ENCODE measurements around the gene PLEKHA5.
"Not testable (repeated sequence)": the region's sequence is repeated elsewhere in the genome, so short reads cannot be mapped to it uniquely, and the experiment has no call there.

PLEKHA5 gene

GRCh38 chr12:19388131-19388549 is 258.6 kb downstream of the PLEKHA5 start:
- no peaks in the 10 kb centered on the region for H3K4me1 ChIP-seq (ENCODE audit: control insufficient read depth, insufficient read depth, low read length)
- no peaks in the 10 kb centered on the region for H3K27me3 ChIP-seq (ENCODE audit: control insufficient read depth, insufficient read depth, low read length)
- H3K4me3 ChIP-seq (ENCODE audit: low read depth, low read length) = no peak overlapping the region
- H3K36me3 ChIP-seq (ENCODE audit: control insufficient read depth, insufficient read depth, low read length) = no peaks in the 10 kb centered on the region
- no peak overlapping the region for H3K9ac ChIP-seq (ENCODE audit: low read depth, low read length)
- H3K9me3 ChIP-seq (ENCODE audit: control insufficient read depth, insufficient read depth, low read length) = no peaks in the 10 kb centered on the region
- no peak overlapping the region for H3K27ac ChIP-seq (ENCODE audit: low read depth, low read length)

GRCh38 chr12:19390051-19390598 is 260.6 kb downstream of the PLEKHA5 start:
- Histone ChIP-seq H3K9me3 (ENCODE audit: control insufficient read depth, insufficient read depth, low read length) (no peaks in the 10 kb centered on the region), H3K27me3 (ENCODE audit: control insufficient read depth, insufficient read depth, low read length) (no peaks in the 10 kb centered on the region), H3K36me3 (ENCODE audit: control insufficient read depth, insufficient read depth, low read length) (no peaks in the 10 kb centered on the region), H3K27ac (ENCODE audit: low read depth, low read length) (no peak overlapping the region), H3K4me3 (ENCODE audit: low read depth, low read length) (no peak overlapping the region), H3K4me1 (ENCODE audit: control insufficient read depth, insufficient read depth, low read length) (no peaks in the 10 kb centered on the region), H3K9ac (ENCODE audit: low read depth, low read length) (no peak overlapping the region)

DNA sequence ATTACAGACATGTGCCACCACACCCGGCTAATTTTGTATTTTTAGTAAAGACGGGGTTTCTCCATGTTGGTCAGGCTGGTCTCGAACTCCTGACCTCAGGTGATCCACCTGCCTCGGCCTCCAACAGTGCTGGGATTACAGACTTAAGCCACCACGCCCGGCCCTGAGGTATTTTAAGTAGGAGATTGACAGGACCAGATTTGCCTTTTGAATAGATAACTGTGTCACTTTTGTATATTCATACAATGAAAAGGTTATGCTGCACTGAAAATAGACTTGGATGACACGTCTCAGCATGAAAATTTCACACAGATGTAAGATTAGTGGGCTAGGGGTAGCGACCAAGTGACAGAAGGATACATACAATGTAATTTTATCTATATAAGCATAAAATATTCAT is 263.1 kb downstream of the PLEKHA5 start:
- H3K27ac ChIP-seq (ENCODE audit: low read depth, low read length); H3K9me3 ChIP-seq (ENCODE audit: control insufficient read depth, insufficient read depth, low read length); H3K4me1 ChIP-seq (ENCODE audit: control insufficient read depth, insufficient read depth, low read length); H3K4me3 ChIP-seq (ENCODE audit: low read depth, low read length); H3K9ac ChIP-seq (ENCODE audit: low read depth, low read length); H3K27me3 ChIP-seq (ENCODE audit: control insufficient read depth, insufficient read depth, low read length); H3K36me3 ChIP-seq (ENCODE audit: control insufficient read depth, insufficient read depth, low read length): not testable (repeated sequence)

DNA sequence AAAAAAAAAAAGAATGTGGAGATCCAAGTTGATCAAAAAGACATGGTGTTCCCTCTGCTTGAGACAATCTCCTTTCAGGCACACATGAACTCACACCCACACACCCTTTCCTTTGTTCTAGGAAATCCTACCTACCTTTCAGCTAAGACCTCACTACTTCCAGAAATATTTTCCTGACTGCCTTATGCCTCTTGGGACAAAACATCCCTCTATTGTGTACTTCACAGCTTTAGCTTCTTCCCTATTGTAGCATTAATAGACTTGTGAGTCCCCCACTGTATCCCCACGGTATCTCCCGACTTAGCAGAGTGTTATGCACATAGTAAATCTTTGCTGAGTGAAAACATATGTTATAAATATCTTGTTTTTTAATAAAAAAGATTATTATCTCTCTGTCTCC is 264.9 kb downstream of the PLEKHA5 start:
- no peaks in the 10 kb centered on the region for H3K9me3 ChIP-seq (ENCODE audit: control insufficient read depth, insufficient read depth, low read length)
- no peaks in the 10 kb centered on the region for H3K27me3 ChIP-seq (ENCODE audit: control insufficient read depth, insufficient read depth, low read length)
- H3K27ac ChIP-seq (ENCODE audit: low read depth, low read length) = no peak overlapping the region
- H3K36me3 ChIP-seq (ENCODE audit: control insufficient read depth, insufficient read depth, low read length) = no peaks in the 10 kb centered on the region
- H3K9ac ChIP-seq (ENCODE audit: low read depth, low read length) = no peak overlapping the region
- no peaks in the 10 kb centered on the region for H3K4me1 ChIP-seq (ENCODE audit: control insufficient read depth, insufficient read depth, low read length)
- no peak overlapping the region for H3K4me3 ChIP-seq (ENCODE audit: low read depth, low read length)

GRCh38 chr12:19397534-19397933 is 268.0 kb downstream of the PLEKHA5 start:
- H3K27ac ChIP-seq (ENCODE audit: low read depth, low read length) = no peak overlapping the region

DNA sequence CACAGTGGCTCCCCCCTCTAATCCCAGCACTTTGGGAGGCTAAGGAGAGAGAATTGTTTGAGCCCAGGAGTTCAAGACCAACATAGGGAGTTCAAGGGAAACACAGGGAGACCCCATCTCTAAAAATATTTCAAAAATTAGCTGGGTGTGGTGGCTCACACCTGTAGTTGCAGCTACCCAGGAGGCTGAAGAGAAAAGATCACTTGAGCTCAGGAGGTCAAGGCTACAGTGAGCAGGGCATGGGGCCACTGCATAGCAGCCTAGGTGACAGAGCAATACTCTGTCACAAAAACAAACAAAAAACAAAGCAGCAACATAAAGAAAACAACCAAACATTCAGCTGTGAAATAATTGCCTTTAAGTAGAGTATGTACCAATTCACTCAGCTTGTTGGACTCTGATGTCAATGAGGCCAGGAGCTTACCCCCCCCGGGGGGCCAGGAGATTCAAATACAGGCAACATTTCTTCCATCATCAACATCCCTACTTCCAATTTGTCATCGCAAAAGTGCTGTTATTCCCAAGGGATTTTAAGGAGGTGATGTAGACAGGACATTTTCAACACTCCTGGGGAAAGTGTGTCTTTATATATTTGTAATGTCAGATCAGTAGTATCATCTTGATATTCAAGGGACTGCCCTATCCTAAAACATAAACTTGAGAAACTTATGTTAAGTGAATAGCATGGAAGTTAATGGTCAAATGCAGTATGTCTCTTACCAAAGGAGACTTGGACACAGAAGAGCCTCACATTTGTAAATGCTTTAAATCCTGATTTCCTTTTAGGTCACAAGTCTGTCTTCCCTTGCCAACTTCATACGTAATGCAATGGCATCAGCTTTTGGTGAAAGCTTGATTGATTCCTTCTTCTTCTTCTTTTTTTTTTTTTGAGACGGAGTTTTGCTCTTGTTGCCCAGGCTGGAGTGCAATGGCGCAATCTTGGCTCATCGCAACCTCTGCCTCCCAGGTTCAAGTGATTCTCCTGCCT is 269.1 kb downstream of the PLEKHA5 start:
- Histone ChIP-seq H3K9ac (ENCODE audit: low read depth, low read length) (no peak overlapping the region), H3K9me3 (ENCODE audit: control insufficient read depth, insufficient read depth, low read length) (no peaks in the 10 kb centered on the region), H3K27ac (ENCODE audit: low read depth, low read length) (no peak overlapping the region), H3K4me3 (ENCODE audit: low read depth, low read length) (no peak overlapping the region), H3K27me3 (ENCODE audit: control insufficient read depth, insufficient read depth, low read length) (no peaks in the 10 kb centered on the region), H3K36me3 (ENCODE audit: control insufficient read depth, insufficient read depth, low read length) (no peaks in the 10 kb centered on the region), H3K4me1 (ENCODE audit: control insufficient read depth, insufficient read depth, low read length) (no peaks in the 10 kb centered on the region)

More at GRCh38 chr12:19397534-19397933, 268.0 kb downstream of the PLEKHA5 start:
- H3K4me1 ChIP-seq (ENCODE audit: control insufficient read depth, insufficient read depth, low read length) = no peaks in the 10 kb centered on the region
- H3K4me3 ChIP-seq (ENCODE audit: low read depth, low read length) = no peak overlapping the region
- no peaks in the 10 kb centered on the region for H3K9me3 ChIP-seq (ENCODE audit: control insufficient read depth, insufficient read depth, low read length)
- no peaks in the 10 kb centered on the region for H3K36me3 ChIP-seq (ENCODE audit: control insufficient read depth, insufficient read depth, low read length)
- H3K27me3 ChIP-seq (ENCODE audit: control insufficient read depth, insufficient read depth, low read length) = no peaks in the 10 kb centered on the region
- H3K9ac ChIP-seq (ENCODE audit: low read depth, low read length) = no peak overlapping the region

- H3K4me3 ChIP-seq (ENCODE audit: low read depth, low read length); H3K9ac ChIP-seq (ENCODE audit: low read depth, low read length); H3K36me3 ChIP-seq (ENCODE audit: control insufficient read depth, insufficient read depth, low read length); H3K27ac ChIP-seq (ENCODE audit: low read depth, low read length); H3K4me1 ChIP-seq (ENCODE audit: control insufficient read depth, insufficient read depth, low read length); H3K27me3 ChIP-seq (ENCODE audit: control insufficient read depth, insufficient read depth, low read length); H3K9me3 ChIP-seq (ENCODE audit: control insufficient read depth, insufficient read depth, low read length): not testable (repeated sequence)
Measured at GRCh38 chr12:19400649-19401285, 271.2 kb downstream of the PLEKHA5 start.

GRCh38 chr12:19402211-19402610 is 272.7 kb downstream of the PLEKHA5 start:
- no peak overlapping the region for H3K9ac ChIP-seq (ENCODE audit: low read depth, low read length)
- H3K4me3 ChIP-seq (ENCODE audit: low read depth, low read length) = no peak overlapping the region
- no peaks in the 10 kb centered on the region for H3K4me1 ChIP-seq (ENCODE audit: control insufficient read depth, insufficient read depth, low read length)
- H3K36me3 ChIP-seq (ENCODE audit: control insufficient read depth, insufficient read depth, low read length) = no peaks in the 10 kb centered on the region
- H3K9me3 ChIP-seq (ENCODE audit: control insufficient read depth, insufficient read depth, low read length) = no peaks in the 10 kb centered on the region
- no peak overlapping the region for H3K27ac ChIP-seq (ENCODE audit: low read depth, low read length)
- no peaks in the 10 kb centered on the region for H3K27me3 ChIP-seq (ENCODE audit: control insufficient read depth, insufficient read depth, low read length)

DNA sequence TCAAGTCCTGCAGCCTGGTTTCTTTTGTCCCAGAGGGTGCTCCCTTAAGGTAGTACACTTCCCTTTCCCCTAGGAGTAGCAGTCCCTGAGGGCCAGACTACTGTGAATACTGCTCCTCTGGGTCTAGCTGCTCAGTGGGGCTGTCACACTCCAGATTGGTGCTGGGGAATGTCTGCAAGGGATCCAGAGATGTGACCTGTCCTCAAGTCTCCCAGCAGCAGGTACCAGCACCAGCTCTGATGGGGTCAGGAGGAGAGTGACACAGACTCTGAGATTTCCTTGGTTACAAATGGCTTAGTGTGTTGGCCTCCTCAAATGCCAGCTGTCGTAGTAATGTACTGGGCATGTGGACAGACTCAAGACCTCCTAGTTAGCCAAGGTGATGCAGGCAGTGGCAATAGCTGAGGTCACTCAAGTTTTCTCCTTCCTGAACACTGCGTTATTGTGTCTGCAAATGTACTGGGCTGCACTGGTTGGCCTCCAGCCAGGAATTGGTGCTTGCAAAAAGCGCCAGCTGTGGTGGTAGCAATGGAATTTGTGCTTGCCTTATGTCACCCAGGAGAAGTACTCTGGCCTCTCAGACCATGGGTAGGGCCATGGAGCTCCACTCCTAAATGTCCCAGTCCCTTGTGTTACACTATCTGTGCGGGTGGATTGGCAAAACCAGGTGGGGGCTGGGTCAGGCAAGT is 273.4 kb downstream of the PLEKHA5 start:
- no peak overlapping the region for H3K27ac ChIP-seq (ENCODE audit: low read depth, low read length)
- H3K27me3 ChIP-seq (ENCODE audit: control insufficient read depth, insufficient read depth, low read length) = no peaks in the 10 kb centered on the region
- no peaks in the 10 kb centered on the region for H3K36me3 ChIP-seq (ENCODE audit: control insufficient read depth, insufficient read depth, low read length)
- H3K4me1 ChIP-seq (ENCODE audit: control insufficient read depth, insufficient read depth, low read length) = no peaks in the 10 kb centered on the region
- no peaks in the 10 kb centered on the region for H3K9me3 ChIP-seq (ENCODE audit: control insufficient read depth, insufficient read depth, low read length)
- H3K9ac ChIP-seq (ENCODE audit: low read depth, low read length) = no peak overlapping the region
- no peak overlapping the region for H3K4me3 ChIP-seq (ENCODE audit: low read depth, low read length)

- H3K9me3 ChIP-seq (ENCODE audit: control insufficient read depth, insufficient read depth, low read length) = no peaks in the 10 kb centered on the region
- H3K9ac ChIP-seq (ENCODE audit: low read depth, low read length) = no peak overlapping the region
- H3K4me1 ChIP-seq (ENCODE audit: control insufficient read depth, insufficient read depth, low read length) = peaks cover 5% of the 10 kb centered on the region
- H3K27ac ChIP-seq (ENCODE audit: low read depth, low read length) = no peak overlapping the region
- H3K27me3 ChIP-seq (ENCODE audit: control insufficient read depth, insufficient read depth, low read length) = no peaks in the 10 kb centered on the region
- no peaks in the 10 kb centered on the region for H3K36me3 ChIP-seq (ENCODE audit: control insufficient read depth, insufficient read depth, low read length)
- no peak overlapping the region for H3K4me3 ChIP-seq (ENCODE audit: low read depth, low read length)
Measured at GRCh38 chr12:19404242-19404880, 274.8 kb downstream of the PLEKHA5 start.

All from HUES48 (cell line).